GM20431 (cell line): ENCODE measurements around the gene CCM2.

Experiments
- in situ Hi-C: fragments of 300-500 bp; cut with MseI, MboI; formaldehyde crosslinking; loops from one replicate; pipeline ENCODE4 v1.15.0; 2020; ENCODE audit warnings: low sequenced_read_pairs; ENCODE audit not compliant: unreplicated experiment

CCM2 gene

GRCh38 chr7:44967571-44968446, 32.2 kb upstream of the CCM2 start:
- in situ Hi-C loops, result no loop called here

GRCh38 chr7:44969049-44969700, 30.8 kb upstream of the CCM2 start:
- in situ Hi-C loops, result no loop called here

GRCh38 chr7:44969701-44970522, 30.1 kb upstream of the CCM2 start:
- in situ Hi-C loops, result no loop called here

GRCh38 chr7:44970523-44971051, 29.4 kb upstream of the CCM2 start:
- in situ Hi-C loops, result no loop called here

DNA sequence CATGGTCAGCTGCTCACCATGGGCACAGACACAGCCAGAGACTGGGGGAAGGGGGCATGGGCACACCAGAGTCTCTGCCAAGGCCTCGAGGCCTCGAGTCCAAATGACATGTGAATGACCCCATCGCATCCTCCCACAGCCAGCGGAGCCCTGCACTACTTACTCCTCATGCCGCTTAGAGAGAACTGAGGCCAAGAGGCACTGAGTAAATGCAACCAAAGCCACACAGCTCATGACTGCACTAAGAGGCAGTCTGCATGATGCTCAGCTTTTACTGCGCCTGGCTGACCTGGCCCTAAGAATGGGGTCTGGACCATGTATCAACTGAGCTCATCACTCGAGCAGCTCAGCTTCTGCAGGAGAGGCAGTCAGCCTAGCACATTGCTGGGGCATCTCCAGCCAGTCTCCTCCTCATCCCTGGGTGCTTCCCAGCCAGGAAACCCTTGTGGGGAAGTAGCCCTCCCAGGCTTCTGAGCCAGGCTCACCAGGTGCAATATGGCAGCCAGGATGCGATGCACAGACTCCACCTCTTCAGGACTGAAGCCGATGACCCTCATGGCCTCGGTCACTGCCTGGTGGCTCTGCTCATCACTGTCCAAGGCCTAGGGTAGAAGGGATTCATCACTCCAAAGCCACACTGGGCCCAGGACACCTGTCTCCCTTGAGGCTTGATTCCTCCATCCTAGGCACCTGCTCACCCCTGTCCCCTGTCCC, 28.7 kb upstream of the CCM2 start:
- in situ Hi-C loops, result no loop called here

DNA sequence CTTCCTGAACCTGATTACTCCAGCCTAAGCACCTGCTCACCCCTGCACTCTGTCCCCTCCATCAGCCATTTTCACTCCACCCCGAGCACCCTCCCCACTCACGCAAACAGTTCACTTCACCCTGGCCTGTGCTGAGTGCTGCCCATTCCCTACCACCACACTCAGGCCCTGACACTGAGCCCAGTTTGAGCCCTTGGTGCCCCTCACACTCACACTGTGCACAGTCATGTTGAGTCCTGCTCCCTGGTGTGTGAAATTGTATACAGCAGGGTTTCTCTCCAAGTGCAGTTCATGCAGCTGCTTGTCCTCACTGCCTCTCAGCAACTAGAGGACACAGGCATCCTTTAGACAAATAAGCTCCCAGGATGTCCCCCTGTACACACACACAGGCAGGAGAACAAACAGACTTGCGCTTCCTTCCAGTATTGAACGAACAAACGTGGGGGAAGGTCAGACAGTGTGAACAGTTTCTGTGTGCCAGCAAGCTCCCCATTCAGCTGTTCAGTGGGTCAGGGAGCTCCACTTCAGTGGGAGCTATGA, 28.0 kb upstream of the CCM2 start:
- in situ Hi-C loops, result no loop called here

GRCh38 chr7:44972562-44972961, 27.4 kb upstream of the CCM2 start:
- in situ Hi-C loops, result no loop called here

GRCh38 chr7:44973610-44974401, 26.2 kb upstream of the CCM2 start:
- in situ Hi-C loops, result no loop called here

- in situ Hi-C loops, result no loop called here
Measured at GRCh38 chr7:44974549-44974948, 25.5 kb upstream of the CCM2 start.

GRCh38 chr7:44975331-44976039, 24.5 kb upstream of the CCM2 start:
- in situ Hi-C loops, result no loop called here

DNA sequence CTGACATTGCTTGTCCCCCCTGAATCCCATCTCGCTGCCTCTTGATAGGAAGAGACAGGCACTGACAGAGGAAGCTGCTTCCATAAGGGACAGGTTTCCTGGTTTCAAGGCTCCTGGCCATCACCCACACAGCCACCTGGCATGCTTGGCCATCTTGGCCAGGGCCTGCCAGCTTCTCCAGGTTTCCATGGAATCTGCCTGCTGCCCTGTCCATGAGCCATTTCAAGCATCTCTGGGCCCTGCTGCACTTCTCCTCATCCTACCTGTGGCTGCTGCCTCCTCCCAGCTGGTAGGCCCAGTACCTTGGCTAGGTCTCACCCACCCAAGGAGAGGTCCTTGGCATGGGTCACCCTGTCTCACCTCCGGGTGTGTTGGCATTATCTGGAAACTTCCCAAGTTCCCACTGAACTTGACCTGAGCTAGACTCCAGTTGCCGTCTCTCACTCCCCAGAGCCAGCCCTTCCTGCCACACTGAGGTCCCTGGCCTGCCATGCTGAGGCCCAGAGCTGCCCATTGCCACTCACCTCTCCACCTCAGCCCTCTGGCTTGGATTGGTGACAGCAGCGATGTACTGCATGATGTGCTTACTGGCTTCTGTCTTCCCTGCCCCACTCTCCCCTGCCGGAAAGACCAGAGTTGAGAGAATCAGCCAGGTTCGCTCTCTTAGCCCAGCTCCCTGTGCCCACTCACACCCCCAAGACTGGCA, 23.8 kb upstream of the CCM2 start:
- in situ Hi-C loops, result no loop called here

DNA sequence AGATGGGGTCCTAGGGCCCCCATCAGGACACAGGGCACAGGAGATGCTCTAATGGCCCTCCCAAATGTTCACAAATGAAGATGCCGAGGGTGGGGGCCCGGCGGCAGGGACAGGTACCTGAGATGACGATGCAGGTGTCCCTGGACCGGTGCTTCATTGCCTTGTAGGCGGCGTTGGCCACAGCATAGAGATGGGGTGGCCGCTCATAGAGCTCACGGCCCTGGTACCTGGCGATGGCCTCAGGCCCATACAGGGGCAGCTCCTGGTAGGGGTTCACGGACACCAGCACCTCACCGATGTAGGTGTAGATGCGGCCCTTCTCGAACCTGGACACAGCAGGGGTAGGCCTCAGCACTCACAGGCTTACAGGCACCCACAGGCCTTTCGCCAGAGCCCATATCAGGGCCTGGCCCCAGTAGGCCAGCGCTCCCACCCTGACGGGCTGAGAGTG, 23.2 kb upstream of the CCM2 start:
- in situ Hi-C loops, result no loop called here

DNA sequence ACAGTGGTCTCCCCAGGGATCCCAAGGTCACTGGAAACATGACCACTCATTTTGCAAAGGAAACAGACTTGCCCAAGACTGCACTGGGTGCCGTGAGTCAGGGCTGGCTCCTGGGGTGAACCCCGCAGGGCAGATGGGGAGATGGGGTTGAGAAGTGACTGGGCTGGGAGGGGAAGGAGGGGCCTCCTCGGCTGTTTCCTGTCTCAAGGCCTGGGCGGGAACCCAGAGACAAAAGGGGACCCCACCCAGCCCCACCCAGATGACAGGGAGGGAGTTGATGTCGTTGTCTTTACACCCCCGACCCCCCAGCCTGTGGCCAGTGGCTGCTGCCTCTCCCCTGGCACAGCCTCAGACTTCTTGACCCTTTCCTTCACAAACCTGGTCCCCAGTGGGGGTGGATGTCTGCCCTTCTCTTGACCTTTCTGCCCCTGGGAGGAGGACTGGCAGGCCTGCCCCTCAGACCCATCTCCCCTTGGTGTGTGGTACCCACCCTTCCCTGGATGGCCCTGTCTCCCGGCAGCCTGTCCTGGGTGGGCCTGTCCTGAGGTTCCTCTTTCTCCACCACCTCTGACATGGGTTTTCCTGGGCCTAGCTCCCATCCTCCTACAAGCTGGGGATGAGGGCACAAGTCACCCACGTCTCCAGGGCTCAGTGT, 22.6 kb upstream of the CCM2 start:
- in situ Hi-C loops, result no loop called here

- in situ Hi-C loops, result no loop called here
Measured at GRCh38 chr7:44977959-44978335, 22.1 kb upstream of the CCM2 start.

- in situ Hi-C loops, result no loop called here
Measured at GRCh38 chr7:44978511-44979366, 21.3 kb upstream of the CCM2 start, which contains the start of gene MYO1G. Gene MYO1G, minus strand, starts transcription at chr7:44979015. Its CDS starts 54 bp downstream, at chr7:44978961.
